Pancreas (tissue), 10 donors: Measurements from ENCODE around the gene CDK14. TPM values are rescaled to one million over a fixed set of nuclear protein-coding genes. Genes with fewer than 3 reads are reported as not detected.

Experiments
- ATAC-seq, 4 donors: fragments of 200-7000 bp; cut with Tn5 transposase; one replicate each; pipeline versions ENCODE4 v1.8.0 to v1.9.1; 2020; ENCODE audit warnings: mild to moderate bottlenecking in 4 of 4, moderate library complexity in 4 of 4
- DNase-seq, 6 donors: peaks; one replicate each; pipeline ENCODE4 v3.0.0-alpha.2; 2020
- FAIRE-seq: peaks from 2 replicates; lab custom pipeline; 2012; peaks lifted over from hg19 to GRCh38; lab: Jason Lieb, UNC
- H3K27ac ChIP-seq, 4 donors: fragments of 200-600 bp; sonication (generic); 1 replicate in 3 of 4; 2 replicates in 1 of 4; pipeline versions ENCODE4 v1.5.0 to v1.8.0; 2020
- H3K27me3 ChIP-seq, 4 donors: fragments of 200-600 bp; one replicate each; pipeline ENCODE4 v1.8.0; 2021
- H3K36me3 ChIP-seq, 3 donors: fragments of 200-600 bp; sonication (generic) in 1 of 3; one replicate each; pipeline versions ENCODE4 v1.5.0 to v1.8.0; 2020 to 2021
- H3K4me1 ChIP-seq, 3 donors: fragments of 200-600 bp; one replicate each; pipeline ENCODE4 v1.8.0; 2021
- H3K4me3 ChIP-seq, 4 donors: fragments of 200-600 bp; sonication (generic) in 2 of 4; one replicate each; pipeline versions ENCODE4 v1.5.0 to v1.8.0; 2020 to 2021
- H3K9me3 ChIP-seq, 4 donors: fragments of 200-600 bp; one replicate each; pipeline ENCODE4 v1.8.0; 2021
- CTCF ChIP-seq, 4 donors: fragments of 200-600 bp; sonication (generic) in 3 of 4; IDR thresholded peaks; one replicate each; pipeline versions ENCODE4 v1.5.0 to v1.8.0; 2021; ENCODE audit warnings: antibody characterized with exemption in 4 of 4
- WGBS, 2 donors: extraction: QIAGEN DNeasy Blood & Tissue Kit; methylation state at CpG; one replicate each; pipeline ENCODE4 v1.1.7; 2013; 5-methylcytosine and 5-hydroxymethylcytosine counted together
- intact Hi-C, 3 donors: fragments of 100-400 bp; cut with DNase I; formaldehyde crosslinking; loops; one replicate each; pipeline versions ENCODE4 v1.11.1 to v1.14.2; 2022
- polyA plus RNA-seq, 2 donors: library from polyadenylated mRNA; stranded (reverse); fragments of 200-250 nt; gene quantifications; one replicate each; pipeline ENCODE4 v1.2.3, GENCODE V29; 2013
- total RNA-seq, 6 donors: library from RNA; stranded (reverse); fragmentation: NEBNext Ultra II Directional in 4 of 6; extraction: Animal tissue kit (Norgen Biotek cat#: 25700) in 4 of 6; gene quantifications; one replicate each; pipeline versions ENCODE4 v1.2.1 to v1.2.4, GENCODE V29; 2021 to 2023
- donor health status: healthy with polysubstance abuse.
- donor health status: DM: no; HTN: no; CAD: no; lungs with moderate emphysema.
- donor health status: DM: no; HTN: no; CAD: no.
- donor health status: control.
- donor health status: control.
- donor health status: Bipolar disorder and iron deficiency.
- donor health status: DM: yes; HTN: yes; CAD: no.
- donor health status: DM: no; HTN: no; CAD: no.
- donor health status: DM: no; HTN: no; CAD: no.
- donor health status: DM: yes; HTN: yes; CAD: no.

The CDK14 gene
- total and polyA plus RNA-seq, 8 donors, result 4.5 to 48.3 (median 24.7) TPM

GRCh38 chr7:91034459-91035368 lies 438.6 kb downstream of the CDK14 start:
- Histone ChIP-seq H3K27ac (no peak overlapping the region), H3K4me1 (peaks cover 0 to 10% (median 9%) of the 10 kb centered on the region in 3 donors), H3K36me3 (no peaks in the 10 kb centered on the region), H3K9me3 (no peaks in the 10 kb centered on the region), H3K4me3 (no peak overlapping the region), H3K27me3 (no peaks in the 10 kb centered on the region)
- WGBS, 2 donors, result 21 to 23% methylated on average over 1 of the region's 1 CpG
- FAIRE-seq (no peak), ATAC-seq (peak; percentile 87 to 96 (median 94)), DNase-seq (peak in 4 of 6 donors; percentile 43 to 81 (median 70))
- intact Hi-C loops, result loop anchor here in 1 of 3 donors (10.0 kb wide), 2 partner anchors 330 to 580 kb away; no protein-coding TSS in a partner anchor
- peak; percentile 42 to 60 (median 48) for TF ChIP-seq CTCF (IDR thresholded peaks at IDR 0.05)

- Histone ChIP-seq H3K4me1 (peaks cover 0 to 10% (median 9%) of the 10 kb centered on the region in 3 donors), H3K4me3 (no peak overlapping the region), H3K27me3 (no peaks in the 10 kb centered on the region), H3K9me3 (no peaks in the 10 kb centered on the region), H3K27ac (no peak overlapping the region), H3K36me3 (no peaks in the 10 kb centered on the region)
- ATAC-seq (no peak), DNase-seq (no peak), FAIRE-seq (no peak)
- intact Hi-C loops, result loop anchor here in 1 of 3 donors (10.0 kb wide), 2 partner anchors 334 to 584 kb away; no protein-coding TSS in a partner anchor
- no peak for TF ChIP-seq CTCF (IDR thresholded peaks at IDR 0.05)
- WGBS, 2 donors, result 84 to 91% methylated on average over 4 of the region's 4 CpGs
Observed at GRCh38 chr7:91039033-91039432, 442.9 kb downstream of the CDK14 start.

- no peak for DNase-seq
- no peaks in the 10 kb centered on the region for H3K36me3 ChIP-seq
- no peak overlapping the region for H3K27ac ChIP-seq
- H3K4me3 ChIP-seq, result no peak overlapping the region
- WGBS, 2 donors, result 61 to 68% methylated on average over 2 of the region's 2 CpGs
- H3K4me1 ChIP-seq, result peaks cover 0 to 9% (median 6%) of the 10 kb centered on the region in 3 donors
- no peaks in the 10 kb centered on the region for H3K27me3 ChIP-seq
- TF ChIP-seq CTCF (IDR thresholded peaks at IDR 0.05), result no peak
- no peak for ATAC-seq
- intact Hi-C loops, result loop anchor here in 1 of 3 donors (10.0 kb wide), 1 partner anchor 576 kb away; the partner anchor contains the start of gene PTTG1IP2
- no peaks in the 10 kb centered on the region for H3K9me3 ChIP-seq
- FAIRE-seq, result no peak
Observed at GRCh38 chr7:91041141-91041540, 445.0 kb downstream of the CDK14 start.

- no peak overlapping the region for H3K4me3 ChIP-seq
- intact Hi-C loops, result loop anchor here in 1 of 3 donors (10.0 kb wide), 1 partner anchor 577 kb away; the partner anchor contains the start of gene PTTG1IP2
- DNase-seq, result no peak
- no peaks in the 10 kb centered on the region for H3K9me3 ChIP-seq
- peaks cover 0 to 9% (median 6%) of the 10 kb centered on the region in 3 donors for H3K4me1 ChIP-seq
- ATAC-seq, result no peak
- no peaks in the 10 kb centered on the region for H3K27me3 ChIP-seq
- no peak for FAIRE-seq
- no peak for TF ChIP-seq CTCF (IDR thresholded peaks at IDR 0.05)
- WGBS, 2 donors, result 97 to 99% methylated on average over 8 of the region's 8 CpGs
- H3K27ac ChIP-seq, result no peak overlapping the region
- H3K36me3 ChIP-seq, result no peaks in the 10 kb centered on the region
Observed at GRCh38 chr7:91041901-91042484, 445.9 kb downstream of the CDK14 start.
